ENCODE measurements around the gene PAK4. TPM values are rescaled to one million over a fixed set of nuclear protein-coding genes. Genes with fewer than 3 reads are reported as not detected.
"Not testable (repeated sequence)": the region's sequence is repeated elsewhere in the genome, so short reads cannot be mapped to it uniquely, and the experiment has no call there.

Gene PAK4
- total and polyA plus RNA-seq, 2 of the 8 experiments (the other 6 are each of a cell fraction or from before 2014, with no cell fraction given) = 50.7 to 64.4 TPM

- H2BK12ac ChIP-seq (ENCODE audit: low read depth, low read length); H3K36me3 ChIP-seq (ENCODE audit: control insufficient read depth in 2 of 4, insufficient read depth in 4 of 4, low read length in 3 of 4); H2BK20ac ChIP-seq (ENCODE audit: low read length); H3K4me3 ChIP-seq (ENCODE audit: extremely low read depth in 1 of 4, insufficient read depth in 2 of 4, low read depth in 3 of 4, low read length in 4 of 4); H4K20me1 ChIP-seq (replicated peaks in 1 of 2; ENCODE audit: control insufficient read depth in 1 of 2, insufficient read depth in 2 of 2, low read length in 2 of 2); H3K23me2 ChIP-seq (ENCODE audit: low read depth, low read length); H4K5ac ChIP-seq (ENCODE audit: insufficient read length, low read depth, low read length); FAIRE-seq; H3K56ac ChIP-seq (replicated peaks; ENCODE audit: insufficient read length, low read depth, low read length); H3K23ac ChIP-seq (ENCODE audit: insufficient read length); H4K8ac ChIP-seq (ENCODE audit: extremely low read depth, insufficient read depth, low read length); H2AK5ac ChIP-seq (ENCODE audit: low read depth, low read length); H3K18ac ChIP-seq (ENCODE audit: extremely low read depth, low read length); H3K4me2 ChIP-seq (ENCODE audit: insufficient read depth in 1 of 2, low read depth in 2 of 2, low read length in 2 of 2); H3K79me2 ChIP-seq (ENCODE audit: control insufficient read depth in 1 of 2, insufficient read depth in 2 of 2, low read length in 2 of 2); H2BK15ac ChIP-seq (ENCODE audit: low read length); H3K14ac ChIP-seq (ENCODE audit: insufficient read length); POLR2A ChIA-PET (ENCODE audit: partially characterized antibody); H3K9me3 ChIP-seq (ENCODE audit: insufficient read depth in 2 of 2, low read depth in 1 of 2, low read length in 1 of 2); H2BK5ac ChIP-seq (ENCODE audit: low read depth, low read length); H3K9ac ChIP-seq (replicated peaks in 1 of 4; ENCODE audit: extremely low read depth in 1 of 4, low read depth in 3 of 4, low read length in 3 of 4); H3K27me3 ChIP-seq (replicated peaks in 1 of 4; ENCODE audit: control insufficient read depth in 3 of 4, extremely low read depth in 1 of 4, insufficient read depth in 3 of 4, low read length in 3 of 4); H3K4me1 ChIP-seq (replicated peaks in 1 of 4; ENCODE audit: control insufficient read depth in 3 of 4, insufficient read depth in 4 of 4, low read length in 3 of 4); DNase-seq (ENCODE audit: low read depth in 1 of 2, low spot score in 2 of 2); H4K91ac ChIP-seq (replicated peaks; ENCODE audit: insufficient read length, low read length); H2BK120ac ChIP-seq (replicated peaks; ENCODE audit: low read depth, low read length); H3K27ac ChIP-seq (ENCODE audit: low read depth, low read length); H2AFZ ChIP-seq (ENCODE audit: low read length); H3K79me1 ChIP-seq (ENCODE audit: low read depth, low read length); H3K4ac ChIP-seq (replicated peaks; ENCODE audit: insufficient read length, low read depth, low read length): not testable (repeated sequence)
- WGBS, 2 experiments (ENCODE audit: extremely low coverage in 1 of 2, insufficient coverage in 1 of 2, insufficient read length in 1 of 2, insufficient replicate concordance in 2 of 2, low coverage in 1 of 2, low lambda C conversion rate in 2 of 2, missing lambda C conversion rate in 1 of 2) = 87% methylated on average over 3 of the region's 3 CpGs; no CpG with 5 or more reads in 1 of the 2 experiments
- CTCF ChIA-PET (ENCODE audit: partially characterized antibody) = interaction anchor here (0.6 to 6.1 kb wide), 8 partner anchors 8 to 328 kb away, joined by 3 to 85 read pairs (median 3); partner anchors contain the start of genes GMFG and SAMD4B
Measured at GRCh38 chr19:39215323-39215722, 89.7 kb downstream of the PAK4 start.
